Peyer's patch (tissue), 4 donors: ENCODE measurements around the gene TMEM51.

Experiments
- CTCF ChIP-seq, 6 experiments: fragments of 450-650 bp in 4 of 6; fragments of 200-600 bp in 2 of 6; sonication (generic) in 1 of 6; IDR thresholded peaks; one replicate each; pipeline ENCODE4 v1.5.1; 2017 to 2019; ENCODE audit warnings: antibody characterized with exemption in 6 of 6, mild to moderate bottlenecking in 3 of 6, moderate library complexity in 1 of 6
- POLR2A ChIP-seq, 2 donors: fragments of 450-650 bp; IDR thresholded peaks; one replicate each; pipeline ENCODE4 v1.5.1; 2017; ENCODE audit warnings: antibody characterized with exemption in 2 of 2, mild to moderate bottlenecking in 2 of 2, moderate library complexity in 2 of 2

DNA sequence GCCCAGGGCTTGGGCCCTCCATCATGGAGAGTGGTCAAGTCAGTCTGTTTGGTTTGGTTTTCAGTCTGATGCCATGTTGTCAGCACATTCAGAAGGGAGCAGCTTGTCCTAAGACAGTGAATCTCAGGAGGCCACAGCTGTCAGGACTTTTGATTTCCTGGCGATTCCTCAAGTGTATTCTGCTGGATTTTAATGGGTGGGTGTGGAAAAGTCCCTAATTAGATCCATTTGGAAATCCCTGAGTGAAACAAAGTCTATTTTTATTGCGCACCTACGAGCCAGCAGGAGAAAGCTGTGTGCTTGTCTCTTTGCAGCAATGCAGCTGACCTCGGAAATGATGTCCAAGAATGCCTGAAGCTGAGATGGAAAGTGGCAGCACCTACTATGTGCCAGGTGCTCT lies 71.9 kb downstream of the TMEM51 start:
- no peak for TF ChIP-seq CTCF (IDR thresholded peaks at IDR 0.05)
- no peak for TF ChIP-seq POLR2A (IDR thresholded peaks at IDR 0.05)
